Kidney epithelial cell (primary cell): ENCODE measurements around the gene INTS7. TPM values are rescaled to one million over a fixed set of nuclear protein-coding genes. Genes with fewer than 3 reads are reported as not detected.
"Not testable (repeated sequence)": the region's sequence is repeated elsewhere in the genome, so short reads cannot be mapped to it uniquely, and the experiment has no call there.

Experiments
- DNase-seq: peaks from one replicate; pipeline ENCODE4 v3.0.0-alpha.2; 2010; ENCODE audit warnings: low read depth
- H3K27me3 ChIP-seq: 2 replicates; pipeline ENCODE4 v1.6.0; 2011; ENCODE audit warnings: low read length; ENCODE audit not compliant: control insufficient read depth, insufficient read depth
- H3K36me3 ChIP-seq: 2 replicates; pipeline ENCODE4 v1.5.1; 2011; ENCODE audit warnings: low read length; ENCODE audit not compliant: control insufficient read depth, insufficient read depth
- H3K4me3 ChIP-seq: 2 replicates; pipeline ENCODE4 v1.5.1; 2011; ENCODE audit warnings: low read depth, mild to moderate bottlenecking, control low read depth, low read length
- CTCF ChIP-seq: IDR thresholded peaks from 2 replicates; pipeline ENCODE4 v1.5.1; 2011; ENCODE audit warnings: mild to moderate bottlenecking, moderate library complexity, low read length, control low read depth, inconsistent platforms; ENCODE audit not compliant: insufficient read depth, poor library complexity, severe bottlenecking
- total RNA-seq: library from RNA; depleted of rRNA; stranded (reverse); fragments of >200 nt; gene quantifications from 2 replicates; pipeline ENCODE4 v1.2.3, GENCODE V29; 2015

Gene INTS7
- total RNA-seq, 1 donor from 2014 or later: 11.7 TPM

DNA sequence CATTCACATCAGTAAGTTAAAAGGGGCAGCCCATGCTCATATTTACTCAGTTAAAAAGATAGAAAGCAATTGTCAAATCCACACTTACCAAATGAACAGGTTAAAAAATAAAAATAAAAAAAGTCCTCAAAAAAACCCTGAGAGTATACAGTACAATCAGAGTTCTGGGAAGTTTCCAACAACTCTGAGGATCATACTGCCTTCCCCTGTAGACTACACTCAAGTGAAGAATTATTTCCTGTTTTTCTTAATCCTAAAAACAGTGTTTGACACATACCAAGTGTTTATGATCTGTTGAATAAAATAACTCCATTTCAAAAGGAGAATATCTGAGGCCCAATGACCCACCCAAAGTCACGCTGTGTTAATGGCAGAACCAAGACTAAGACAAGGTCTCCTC, 61.8 kb downstream of the INTS7 start:
- Histone ChIP-seq H3K36me3 (no peaks in the 10 kb centered on the region), H3K4me3 (no peak overlapping the region), H3K27me3 (no peaks in the 10 kb centered on the region)
- no peak for TF ChIP-seq CTCF
- no peak for DNase-seq

DNA sequence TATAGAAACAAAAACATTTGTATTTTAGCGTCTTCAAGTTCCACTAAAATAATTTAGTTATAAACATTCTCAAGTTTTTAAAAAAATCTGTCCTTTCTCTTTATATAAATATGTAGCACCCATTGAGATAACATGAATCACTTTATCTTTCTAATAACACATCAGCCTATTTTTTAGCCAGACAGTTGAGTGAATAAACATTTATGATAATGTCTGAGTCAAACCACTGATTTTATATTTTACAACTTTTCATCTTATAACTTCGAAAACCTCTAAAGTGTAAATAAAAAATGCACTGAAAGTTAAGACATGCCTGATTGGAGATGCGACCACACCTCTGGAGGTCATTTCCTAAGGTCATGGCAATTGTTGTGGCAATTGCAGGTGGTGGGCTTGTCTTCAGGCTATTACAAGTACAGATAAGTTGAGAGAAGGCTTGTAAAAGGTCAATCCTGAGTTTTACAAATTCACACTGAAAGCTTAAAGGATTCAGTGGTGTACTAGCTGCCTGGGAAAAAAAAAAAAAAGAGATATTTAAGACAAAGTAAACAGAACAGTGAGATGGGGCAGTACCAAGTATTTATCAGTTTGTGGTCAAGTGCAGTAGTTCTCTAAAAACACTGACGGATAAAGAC, 67.0 kb downstream of the INTS7 start:
- H3K36me3 ChIP-seq: no peaks in the 10 kb centered on the region
- no peak for DNase-seq
- TF ChIP-seq CTCF: no peak

DNA sequence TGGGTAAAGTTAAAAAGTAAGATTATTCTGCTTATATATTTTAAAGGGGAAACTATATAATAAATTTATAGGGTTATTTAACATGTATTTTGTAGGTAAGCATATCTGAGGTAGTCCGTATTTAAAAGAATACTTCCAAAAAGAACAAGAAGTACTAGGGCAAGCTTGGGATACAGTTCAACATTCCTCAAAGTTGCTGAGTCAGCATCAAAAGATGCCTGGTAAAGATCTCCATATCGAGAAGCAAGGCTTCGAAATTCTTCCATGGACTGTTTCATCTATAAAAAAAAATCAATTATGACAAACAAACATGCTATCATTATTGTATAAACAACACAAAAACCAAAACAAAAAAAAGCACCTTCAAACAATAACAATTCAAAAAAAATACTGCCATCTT, 67.7 kb downstream of the INTS7 start:
- no peak for TF ChIP-seq CTCF
- Histone ChIP-seq H3K4me3 (no peak overlapping the region), H3K36me3 (no peaks in the 10 kb centered on the region), H3K27me3 (no peaks in the 10 kb centered on the region)
- no peak for DNase-seq

More for the DNA sequence above, 67.0 kb downstream of the INTS7 start:
- Histone ChIP-seq H3K27me3 (no peaks in the 10 kb centered on the region), H3K4me3 (no peak overlapping the region)

- TF ChIP-seq CTCF: no peak
Measured at GRCh38 chr1:211965108-211965805, 70.1 kb downstream of the INTS7 start.

GRCh38 chr1:211959680-211960079, 75.7 kb downstream of the INTS7 start:
- Histone ChIP-seq H3K36me3 (no peaks in the 10 kb centered on the region), H3K27me3 (no peaks in the 10 kb centered on the region), H3K4me3 (no peak overlapping the region)
- DNase-seq: no peak
- no peak for TF ChIP-seq CTCF

More at GRCh38 chr1:211965108-211965805, 70.1 kb downstream of the INTS7 start:
- Histone ChIP-seq H3K36me3 (no peaks in the 10 kb centered on the region), H3K4me3 (no peak overlapping the region), H3K27me3 (no peaks in the 10 kb centered on the region)
- no peak for DNase-seq

DNA sequence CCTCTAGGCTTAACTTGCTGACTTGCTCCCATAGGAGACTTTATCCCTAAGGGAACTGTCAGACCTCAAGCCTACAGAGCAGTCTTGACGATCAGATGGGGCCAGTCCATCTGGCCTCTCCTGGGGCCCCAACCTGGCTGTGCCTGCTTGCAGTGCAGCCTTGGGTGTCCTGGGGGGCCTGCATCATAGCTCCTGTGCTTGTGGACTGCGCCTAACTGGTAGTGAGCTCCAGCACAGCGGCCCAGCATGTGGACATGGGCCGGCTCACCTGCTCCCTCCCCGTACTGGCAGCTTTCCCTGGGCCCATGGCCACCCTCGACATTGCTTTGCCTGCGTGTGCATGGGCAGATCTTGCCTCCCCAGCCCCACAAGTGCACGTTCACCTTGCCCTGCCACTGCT, 76.1 kb downstream of the INTS7 start:
- Histone ChIP-seq H3K4me3 (no peak overlapping the region), H3K27me3 (no peaks in the 10 kb centered on the region), H3K36me3 (no peaks in the 10 kb centered on the region)
- DNase-seq: no peak
- TF ChIP-seq CTCF: no peak

DNA sequence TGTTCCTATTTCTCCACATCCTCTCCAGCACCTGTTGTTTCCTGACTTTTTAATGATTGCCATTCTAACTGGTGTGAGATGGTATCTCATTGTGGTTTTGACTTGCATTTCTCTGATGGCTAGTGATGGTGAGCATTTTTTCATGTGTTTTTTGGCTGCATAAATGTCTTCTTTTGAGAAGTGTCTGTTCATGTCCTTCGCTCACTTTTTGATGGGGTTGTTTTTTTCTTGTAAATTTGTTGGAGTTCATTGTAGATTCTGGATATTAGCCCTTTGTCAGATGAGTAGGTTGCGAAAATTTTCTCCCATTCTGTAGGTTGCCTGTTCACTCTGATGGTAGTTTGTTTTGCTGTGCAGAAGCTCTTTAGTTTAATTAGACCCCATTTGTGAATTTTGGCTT, 81.3 kb downstream of the INTS7 start:
- not testable (repeated sequence) for DNase-seq, H3K4me3 ChIP-seq

GRCh38 chr1:211953543-211953942, 81.8 kb downstream of the INTS7 start:
- not testable (repeated sequence) for H3K27me3 ChIP-seq, H3K4me3 ChIP-seq, DNase-seq, H3K36me3 ChIP-seq

More for the DNA sequence above, 81.3 kb downstream of the INTS7 start:
- not testable (repeated sequence) for H3K36me3 ChIP-seq, H3K27me3 ChIP-seq
